PFSK-1 (cell line): ENCODE data around the gene DIAPH1.

ENCODE experiments used
- POLR2AphosphoS5 ChIP-seq: IDR thresholded peaks from 2 replicates; pipeline ENCODE4 v1.6.1; 2012; ENCODE audit warnings: low read depth, mild to moderate bottlenecking, control low read depth, low read length, moderate library complexity
- REST ChIP-seq, 2 experiments: IDR thresholded peaks; 2 replicates each; pipeline versions ENCODE4 v1.6.1 to v1.8.0; 2011 to 2012; ENCODE audit warnings: low read depth in 2 of 2, low read length in 2 of 2, control low read depth in 1 of 2, inconsistent platforms in 1 of 2, mild to moderate bottlenecking in 1 of 2, moderate library complexity in 1 of 2; ENCODE audit not compliant: insufficient read depth in 1 of 2
- TAF1 ChIP-seq: IDR thresholded peaks from 2 replicates; pipeline ENCODE4 v1.6.1; 2012; ENCODE audit warnings: low read length, control low read depth, borderline replicate concordance; ENCODE audit not compliant: insufficient read depth

- TF ChIP-seq TAF1 (no peak), REST (IDR thresholded peaks at IDR 0.05; ENCODE audit: insufficient read depth in 1 of 2, low read depth in 2 of 2, low read length in 2 of 2) (no peak), POLR2AphosphoS5 (no peak)
Measured at GRCh38 chr5:141485321-141486055, 133.3 kb downstream of the DIAPH1 start.
